OCI-M1 (cell line): ENCODE measurements around the gene DMBT1.
A peak's percentile ranks its signal among the peaks of the same experiment; 100 is the strongest.

Experiments
- DNase-seq: peaks from one replicate; lab custom pipeline; 2025; lab: John Stamatoyannopoulos, UW

DMBT1 gene

GRCh38 chr10:122669842-122670241 is 109.3 kb downstream of the DMBT1 start:
- DNase-seq, result no peak

GRCh38 chr10:122671355-122671754 is 110.8 kb downstream of the DMBT1 start:
- peak; percentile 2 for DNase-seq

- DNase-seq, result no peak
Measured at GRCh38 chr10:122672655-122673054, 112.1 kb downstream of the DMBT1 start.

- DNase-seq, result no peak
Measured at GRCh38 chr10:122673269-122673668, 112.7 kb downstream of the DMBT1 start.

GRCh38 chr10:122673731-122674130 is 113.2 kb downstream of the DMBT1 start:
- DNase-seq, result no peak

- DNase-seq, result peak; percentile 2
Measured at GRCh38 chr10:122674781-122675180, 114.2 kb downstream of the DMBT1 start.

GRCh38 chr10:122675278-122675677 is 114.7 kb downstream of the DMBT1 start:
- no peak for DNase-seq

- no peak for DNase-seq
Measured at GRCh38 chr10:122678266-122678665, 117.7 kb downstream of the DMBT1 start.

- no peak for DNase-seq
Measured at GRCh38 chr10:122682522-122682921, 122.0 kb downstream of the DMBT1 start.

- no peak for DNase-seq
Measured at GRCh38 chr10:122688293-122688989, 127.9 kb downstream of the DMBT1 start.

GRCh38 chr10:122689146-122689820 is 128.7 kb downstream of the DMBT1 start:
- no peak for DNase-seq

- no peak for DNase-seq
Measured at GRCh38 chr10:122692744-122693143, 132.2 kb downstream of the DMBT1 start.
